HG02763 (cell line): ENCODE measurements around the gene CBX6.
"Not testable (repeated sequence)": the region's sequence is repeated elsewhere in the genome, so short reads cannot be mapped to it uniquely, and the experiment has no call there.

Experiments
- ATAC-seq: cut with Tn5 transposase; IDR thresholded peaks from one replicate; pipeline ENCODE4 v1.9.1; 2021; ENCODE audit warnings: mild to moderate bottlenecking, moderate library complexity; ENCODE audit not compliant: unreplicated experiment

Gene CBX6

DNA sequence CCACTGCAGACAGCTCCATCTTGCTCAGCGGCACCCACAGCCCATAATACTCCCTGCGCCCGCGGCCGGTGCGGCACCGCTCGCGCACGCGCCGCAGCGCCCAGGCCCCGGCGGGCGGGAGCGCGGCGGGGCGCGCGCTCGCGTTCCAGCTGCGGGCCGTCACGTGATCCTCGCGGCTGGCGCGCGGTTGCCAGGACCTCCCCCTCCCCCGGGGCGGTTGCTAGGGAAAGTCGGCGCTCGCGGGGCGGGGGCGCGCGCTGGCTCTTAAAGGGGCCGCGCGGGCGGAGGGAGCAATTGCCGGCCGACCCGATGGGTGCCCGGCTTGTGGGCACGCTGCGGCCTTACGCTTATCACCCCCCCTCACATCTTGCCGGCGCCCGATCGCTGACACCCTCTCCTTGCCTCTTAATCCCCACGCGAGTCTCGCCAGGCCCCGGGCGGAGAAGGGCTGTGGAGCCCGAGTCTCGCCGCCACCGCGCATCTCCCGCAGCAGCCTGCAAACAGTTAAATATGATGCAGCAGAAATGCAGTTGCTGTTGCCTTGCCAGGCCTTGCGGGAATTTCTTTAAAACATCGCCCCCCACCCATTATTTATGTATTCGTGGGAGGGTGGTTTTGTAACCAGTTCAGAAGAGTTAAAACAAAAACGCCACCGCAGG is at the start of gene CBX6:
Gene CBX6 (minus strand): TSS at position 45 of the 659 bp plus-strand sequence. CDS start 26 bp downstream, at position 19.
- ATAC-seq, result peak; percentile 72

DNA sequence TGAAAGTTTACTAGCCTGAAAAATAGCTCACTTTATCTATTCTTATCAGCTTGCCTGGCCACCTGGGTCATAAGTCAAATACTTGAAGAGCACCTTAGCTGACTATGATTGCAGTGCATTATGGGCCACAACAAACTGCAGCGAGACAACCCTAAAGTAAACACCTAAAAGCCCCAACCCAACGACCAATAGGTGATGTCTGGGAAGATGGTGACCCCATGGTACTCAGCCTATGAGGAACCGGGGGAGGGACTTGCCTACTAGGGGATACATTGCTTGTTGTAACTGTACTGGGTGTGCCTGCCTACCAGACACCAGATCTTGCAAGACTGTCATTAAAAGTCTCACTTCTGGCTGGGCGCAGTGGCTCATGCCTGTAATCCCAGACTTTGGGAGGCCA is 49.8 kb upstream of the CBX6 start:
- ATAC-seq, result no peak

DNA sequence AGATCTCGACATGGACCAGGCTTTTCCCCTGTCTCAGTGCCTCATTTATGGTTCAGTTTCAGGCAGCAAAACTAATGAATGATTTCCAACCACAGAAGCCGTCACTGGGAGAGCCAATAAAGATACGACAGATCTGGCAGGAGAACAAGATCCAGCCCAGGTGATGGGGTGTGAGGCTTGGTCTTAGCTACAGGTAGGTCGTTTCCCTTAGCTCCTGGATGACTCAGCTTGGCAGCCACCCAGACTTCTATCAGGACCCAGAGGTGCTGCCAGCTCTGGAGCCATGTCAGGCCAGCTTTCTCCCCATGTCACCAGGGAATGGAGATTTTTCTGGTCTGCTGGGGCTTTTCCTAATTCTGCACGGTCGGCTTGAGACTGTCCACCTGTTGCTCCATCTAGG is 49.1 kb upstream of the CBX6 start:
- ATAC-seq, result no peak

GRCh38 chr22:38919631-38920190 is 47.7 kb upstream of the CBX6 start:
- ATAC-seq, result no peak

DNA sequence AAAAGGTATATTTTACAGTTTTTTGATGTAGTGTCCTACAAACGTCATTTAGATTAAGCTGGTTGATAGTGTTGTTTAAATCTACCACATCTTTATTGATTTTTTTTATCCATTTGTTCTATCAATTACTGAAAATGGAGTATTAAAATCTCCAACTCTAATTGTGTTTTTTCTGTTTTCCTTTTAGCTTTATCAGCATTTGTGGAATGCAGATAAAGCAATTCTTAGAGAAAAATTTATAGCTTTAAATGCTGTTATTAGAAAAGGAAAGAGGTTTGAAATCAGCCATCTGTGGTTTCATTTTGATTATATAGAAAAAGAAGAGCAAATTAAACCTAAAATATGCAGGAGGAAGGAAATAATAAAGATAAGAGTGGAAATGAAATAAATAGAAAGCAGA is 39.4 kb upstream of the CBX6 start:
- ATAC-seq, result no peak

GRCh38 chr22:38907767-38908166 is 35.8 kb upstream of the CBX6 start:
- ATAC-seq, result no peak

DNA sequence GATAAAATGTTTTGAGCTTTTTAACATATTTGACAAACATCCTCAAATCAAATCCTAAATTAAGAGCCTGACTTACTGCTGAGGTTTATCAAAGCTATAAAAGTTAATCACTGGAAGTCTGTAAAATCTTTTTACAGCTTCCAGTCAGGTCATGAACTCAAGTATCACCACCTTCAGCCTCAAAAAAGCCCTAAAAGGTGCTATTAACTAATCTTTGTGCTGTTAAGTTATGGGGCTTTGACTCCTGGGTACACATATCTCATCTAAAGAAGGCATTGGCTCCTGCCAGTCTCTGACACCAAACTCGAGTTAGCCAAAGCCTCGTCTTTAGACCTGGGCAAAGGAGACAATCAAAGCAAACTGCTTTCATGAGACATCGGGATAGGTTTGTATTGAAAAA is 34.0 kb upstream of the CBX6 start:
- ATAC-seq, result no peak

DNA sequence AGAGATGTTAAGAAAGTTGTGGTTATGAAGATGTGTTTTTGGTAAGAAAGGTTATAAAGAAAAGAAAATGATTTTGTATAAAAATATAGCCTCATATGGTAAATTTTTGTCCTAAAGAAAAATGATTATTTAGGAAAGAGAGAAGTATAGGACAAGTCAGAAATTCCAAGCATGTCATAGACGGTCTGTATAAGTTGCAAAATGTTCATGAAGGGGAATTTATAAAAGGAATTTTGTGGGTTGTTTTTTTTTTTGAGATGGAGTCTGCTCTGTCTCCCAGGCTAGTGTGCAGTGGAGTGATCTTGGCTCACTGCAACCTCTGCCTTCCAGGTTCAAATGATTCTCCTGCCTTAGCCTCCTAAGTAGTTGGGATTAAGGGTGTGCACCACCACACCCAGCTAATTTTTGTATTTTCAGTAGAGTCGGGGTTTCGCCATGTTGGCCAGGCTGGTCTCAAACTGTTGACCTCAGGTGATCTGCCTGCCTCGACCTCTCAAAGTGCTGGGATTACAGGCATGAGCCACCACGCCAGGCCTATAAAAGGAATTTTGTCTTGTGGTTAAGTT is 32.1 kb upstream of the CBX6 start:
- not testable (repeated sequence) for ATAC-seq

DNA sequence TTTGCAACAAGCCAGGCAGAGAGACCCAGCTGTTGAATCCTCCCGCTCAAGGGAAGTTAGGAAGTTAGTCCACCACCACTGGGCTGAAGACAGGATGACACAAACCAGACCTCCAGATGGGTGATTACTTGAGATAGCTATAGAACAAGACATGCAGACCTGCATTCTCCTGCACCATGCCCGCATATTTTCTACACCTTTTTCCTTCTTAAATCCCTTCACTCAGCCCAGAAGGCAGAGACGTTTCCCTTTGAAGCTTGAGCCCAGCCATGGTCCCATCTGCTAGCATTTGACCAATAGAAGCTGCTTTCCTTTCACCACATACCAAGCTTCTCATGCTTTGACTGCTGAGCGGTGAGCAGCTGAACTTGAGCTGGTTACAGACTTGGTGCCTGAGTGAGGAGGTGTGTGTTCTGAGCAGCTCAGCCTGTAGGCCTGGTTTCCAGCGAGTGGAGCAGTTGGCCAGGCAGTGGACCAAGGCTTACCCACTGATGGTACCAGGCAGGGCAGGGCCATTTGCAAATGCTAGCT is 29.2 kb upstream of the CBX6 start:
- ATAC-seq, result no peak

DNA sequence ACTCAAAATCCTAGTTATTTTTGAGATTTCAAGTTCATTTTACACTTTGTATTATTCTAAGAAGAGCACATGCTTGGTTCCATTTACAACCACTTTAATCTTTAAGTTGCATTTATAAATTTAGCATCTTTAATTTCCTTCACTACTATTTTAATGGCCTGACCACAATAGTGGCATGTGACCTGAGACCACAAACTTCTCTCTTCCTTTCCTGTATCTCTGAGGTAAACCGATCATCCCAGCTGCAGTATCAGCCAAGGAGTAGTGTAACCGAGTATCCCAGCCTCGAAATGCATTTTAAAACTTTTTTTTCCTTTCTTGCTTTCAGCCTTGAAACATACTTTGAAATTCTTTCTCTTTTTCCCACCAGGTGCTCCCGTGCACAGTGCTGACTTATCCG is 28.7 kb upstream of the CBX6 start:
- ATAC-seq, result no peak

GRCh38 chr22:38891256-38891655 is 19.2 kb upstream of the CBX6 start:
- no peak for ATAC-seq

DNA sequence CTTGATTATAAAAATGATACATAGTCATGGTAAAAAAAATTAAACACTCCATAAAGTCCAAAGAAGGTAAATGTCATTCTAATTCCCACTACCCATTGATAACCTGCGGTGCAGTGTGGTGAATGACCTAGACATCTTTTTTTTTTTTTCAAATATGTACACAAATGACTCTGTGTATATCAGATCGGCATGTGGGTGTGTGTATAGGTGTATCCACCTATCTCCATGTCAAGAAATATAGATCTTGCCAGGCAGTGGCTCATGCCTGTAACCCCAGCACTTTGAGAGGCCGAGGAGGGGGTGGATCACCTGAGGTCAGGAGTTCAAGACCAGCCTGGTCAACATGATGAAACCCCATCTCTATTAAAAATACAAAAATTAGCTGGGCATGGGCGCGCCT is 18.4 kb upstream of the CBX6 start:
- ATAC-seq, result no peak

DNA sequence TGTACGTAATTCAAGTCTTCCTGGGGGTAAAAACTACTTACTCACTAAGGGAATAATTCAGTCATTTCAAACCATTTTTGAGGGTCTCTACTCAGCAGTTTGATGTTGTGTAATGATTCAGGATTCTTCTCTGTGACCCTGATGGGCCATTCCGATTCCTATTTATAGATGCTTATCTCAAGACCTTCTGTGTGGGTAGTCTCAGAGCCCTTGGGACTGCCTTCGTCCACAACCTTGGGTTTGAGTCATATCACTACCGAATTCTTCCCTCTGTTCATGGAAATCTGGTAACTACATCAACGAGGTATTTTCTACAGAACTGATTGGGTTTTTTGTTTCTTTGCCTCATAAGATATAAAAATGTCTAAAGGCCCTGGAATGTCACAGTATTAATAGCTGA is 14.3 kb upstream of the CBX6 start:
- no peak for ATAC-seq

DNA sequence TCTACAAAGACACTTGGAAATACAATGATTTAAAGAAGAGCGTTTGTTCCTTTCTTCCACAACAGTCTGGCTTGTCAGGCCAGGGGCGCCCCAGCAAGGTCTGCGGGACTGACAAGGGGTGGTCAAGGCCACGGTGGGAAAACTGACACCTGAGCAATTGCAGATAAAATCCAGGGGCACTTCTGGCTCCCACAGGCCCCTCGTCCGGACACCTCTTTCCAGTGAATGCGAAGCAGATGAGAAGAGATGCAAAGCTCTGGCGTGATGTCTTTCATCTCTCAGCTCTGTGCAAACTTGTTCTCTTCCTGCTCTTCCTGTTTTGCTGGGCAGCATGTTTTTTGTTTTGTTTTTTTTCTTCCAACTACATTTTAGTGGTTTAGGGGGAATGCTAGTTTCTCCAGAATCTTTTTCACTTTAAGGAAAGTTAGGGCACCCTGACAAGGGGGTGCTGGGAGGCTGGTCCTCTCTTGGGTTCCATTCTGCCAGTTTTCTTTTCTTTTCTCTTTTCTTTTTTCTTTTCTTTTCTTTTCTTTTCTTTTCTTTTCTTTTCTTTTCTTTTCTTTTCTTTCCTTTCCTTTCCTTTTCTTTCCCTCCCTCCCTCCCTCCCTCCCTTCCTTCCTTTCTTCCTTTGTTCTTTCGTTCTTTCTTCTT is 11.1 kb upstream of the CBX6 start:
- ATAC-seq, result no peak

- ATAC-seq, result no peak
Observed at GRCh38 chr22:38881997-38882879, 10.2 kb upstream of the CBX6 start.

DNA sequence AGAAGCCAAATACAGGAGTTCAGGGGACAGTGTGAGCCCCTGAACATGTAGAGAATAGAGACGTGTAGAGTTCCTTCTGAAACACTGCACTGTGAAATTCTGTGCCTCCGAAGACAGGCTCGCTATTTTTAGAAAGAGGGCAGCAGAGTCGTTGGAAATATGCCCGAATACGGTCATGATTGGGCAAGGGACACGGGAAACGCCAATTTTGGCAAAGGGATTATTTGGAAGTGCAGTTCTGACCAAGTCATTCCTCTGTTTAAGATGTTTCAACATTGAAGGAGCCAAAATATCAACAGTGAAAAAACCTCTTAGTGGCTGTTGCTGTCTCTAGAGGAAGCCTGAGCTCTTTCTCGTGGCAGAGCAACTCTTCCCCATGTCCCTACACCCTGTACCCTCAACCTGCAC is 9.5 kb upstream of the CBX6 start:
- ATAC-seq, result no peak

DNA sequence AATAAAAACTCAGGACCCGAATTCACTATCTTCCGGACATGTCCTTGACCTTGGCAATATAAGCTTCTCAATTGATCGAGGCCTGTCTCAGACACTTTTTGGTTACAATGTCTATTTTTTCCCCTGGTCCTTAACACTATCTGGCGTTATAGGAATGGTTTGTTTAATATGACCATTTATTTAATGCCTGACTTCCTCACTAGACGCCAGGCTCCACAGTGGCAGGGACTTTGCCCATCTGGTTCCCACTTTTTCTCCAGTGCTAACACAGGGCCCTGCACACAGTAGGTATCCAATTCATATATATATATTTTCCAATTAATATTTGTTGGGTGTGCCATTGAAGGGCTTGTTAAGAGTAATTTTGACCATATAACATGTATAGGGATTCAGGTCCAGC is 7.9 kb upstream of the CBX6 start:
- ATAC-seq, result no peak

GRCh38 chr22:38879108-38879729 is 7.2 kb upstream of the CBX6 start:
- no peak for ATAC-seq

GRCh38 chr22:38878001-38878400 is 6.0 kb upstream of the CBX6 start:
- no peak for ATAC-seq

- no peak for ATAC-seq
Observed at GRCh38 chr22:38874529-38875222, 2.7 kb upstream of the CBX6 start.
